Measurements from ENCODE around the gene ZNF26.
"Not testable (repeated sequence)": the region's sequence is repeated elsewhere in the genome, so short reads cannot be mapped to it uniquely, and the experiment has no call there.

GRCh38 chr12:132976870-132977269 is 9.3 kb upstream of the ZNF26 start:
- TF ChIP-seq YY1 (IDR thresholded peaks at IDR 0.05; ENCODE audit: insufficient read depth, insufficient read length); SUZ12 (IDR thresholded peaks at IDR 0.05; ENCODE audit: extremely low read depth, insufficient read depth, insufficient read length); ZNF274 (IDR thresholded peaks at IDR 0.05; ENCODE audit: low read depth, low read length): not testable (repeated sequence)
